ENCODE results near the gene RUNDC1.
"Not testable (repeated sequence)": the region's sequence is repeated elsewhere in the genome, so short reads cannot be mapped to it uniquely, and the experiment has no call there.

RUNDC1 gene

GRCh38 chr17:42975265-42975664 lies 5.1 kb upstream of the RUNDC1 start:
- Histone ChIP-seq H2AFZ (ENCODE audit: low read length) (no peak overlapping the region), H3K4me1 (ENCODE audit: low read length) (peaks cover 9% of the 10 kb centered on the region), H3K4me3 (ENCODE audit: low read length) (no peak overlapping the region), H3F3A (ENCODE audit: insufficient read depth, low read length) (0 out of 2 replicates have a peak, but pooled peaks cover 3% of the 10 kb centered on the region), H3K9me3 (replicated peaks; ENCODE audit: insufficient read depth, low read length) (no peaks in the 10 kb centered on the region), H3K27ac (ENCODE audit: low read length) (no peak overlapping the region), H3K36me3 (replicated peaks; ENCODE audit: insufficient read depth, low read length) (no peaks in the 10 kb centered on the region), H3K4me2 (ENCODE audit: low read depth, low read length) (no peak overlapping the region), H3K9ac (ENCODE audit: low read length) (no peak overlapping the region), H3K79me2 (ENCODE audit: low read length) (no peaks in the 10 kb centered on the region), H3K27me3 (replicated peaks; ENCODE audit: insufficient read depth, low read length) (no peaks in the 10 kb centered on the region), H3K9me2 (replicated peaks; ENCODE audit: insufficient read depth, low read length) (no peaks in the 10 kb centered on the region), H4K20me1 (ENCODE audit: insufficient read depth, low read length) (no peaks in the 10 kb centered on the region)
- TF ChIP-seq EZH2phosphoT487 (IDR thresholded peaks at IDR 0.05; ENCODE audit: low read length) (no peak), EZH2 (optimal IDR thresholded peaks at IDR 0.05; ENCODE audit: low read depth, low read length) (no peak), CTCF (IDR thresholded peaks at IDR 0.05; ENCODE audit: low read length) (no peak)
- no peak for DNase-seq

- not testable (repeated sequence) for H3K27ac ChIP-seq (ENCODE audit: low read length); H3F3A ChIP-seq (ENCODE audit: insufficient read depth, low read length); DNase-seq; H2AFZ ChIP-seq (ENCODE audit: low read length); H3K9me3 ChIP-seq (replicated peaks; ENCODE audit: insufficient read depth, low read length); H3K4me3 ChIP-seq (ENCODE audit: low read length); H3K9me2 ChIP-seq (replicated peaks; ENCODE audit: insufficient read depth, low read length); H3K9ac ChIP-seq (ENCODE audit: low read length); H3K4me1 ChIP-seq (ENCODE audit: low read length); H3K36me3 ChIP-seq (replicated peaks; ENCODE audit: insufficient read depth, low read length); H3K79me2 ChIP-seq (ENCODE audit: low read length); H3K4me2 ChIP-seq (ENCODE audit: low read depth, low read length); H4K20me1 ChIP-seq (ENCODE audit: insufficient read depth, low read length); H3K27me3 ChIP-seq (replicated peaks; ENCODE audit: insufficient read depth, low read length)
Observed at GRCh38 chr17:42975701-42976100, 4.7 kb upstream of the RUNDC1 start.

- H3K79me2 ChIP-seq (ENCODE audit: low read length), result peaks cover 33% of the 10 kb centered on the region
- DNase-seq, result peak; percentile 16
Observed at GRCh38 chr17:42979511-42980273, 673 bp upstream of the RUNDC1 start, which contains the start of gene PTGES3L. Gene PTGES3L, minus strand, starts transcription at chr17:42980080. Its CDS starts 27 bp downstream, at chr17:42980053.

GRCh38 chr17:42980766-42981397 lies 517 bp downstream of the RUNDC1 start:
- Histone ChIP-seq H3K4me3 (ENCODE audit: low read length) (peak overlapping the region; percentile 95), H3K9me3 (replicated peaks; ENCODE audit: insufficient read depth, low read length) (no peaks in the 10 kb centered on the region), H3K4me2 (ENCODE audit: low read depth, low read length) (peak overlapping the region; percentile 97), H3K4me1 (ENCODE audit: low read length) (peaks cover 13% of the 10 kb centered on the region), H3K9me2 (replicated peaks; ENCODE audit: insufficient read depth, low read length) (no peaks in the 10 kb centered on the region), H3K9ac (ENCODE audit: low read length) (peak overlapping the region; percentile 85), H3K36me3 (replicated peaks; ENCODE audit: insufficient read depth, low read length) (no peaks in the 10 kb centered on the region), H3K27ac (ENCODE audit: low read length) (peak overlapping the region; percentile 88), H3K27me3 (replicated peaks; ENCODE audit: insufficient read depth, low read length) (no peaks in the 10 kb centered on the region), H4K20me1 (ENCODE audit: insufficient read depth, low read length) (no peaks in the 10 kb centered on the region), H3K79me2 (ENCODE audit: low read length) (peaks cover 43% of the 10 kb centered on the region), H3F3A (ENCODE audit: insufficient read depth, low read length) (peaks cover 11% of the 10 kb centered on the region), H2AFZ (ENCODE audit: low read length) (peak overlapping the region; percentile 91)
- DNase-seq, result peak; percentile 79
- TF ChIP-seq CTCF (IDR thresholded peaks at IDR 0.05; ENCODE audit: low read length) (peak; percentile 30; the same call in 1 of the 2 replicates), EZH2 (optimal IDR thresholded peaks at IDR 0.05; ENCODE audit: low read depth, low read length) (no peak)

More at GRCh38 chr17:42979511-42980273, 673 bp upstream of the RUNDC1 start, which contains the start of gene PTGES3L:
- Histone ChIP-seq H3K27ac (ENCODE audit: low read length) (peak within 1 kb of the TSS; percentile 88), H3K36me3 (replicated peaks; ENCODE audit: insufficient read depth, low read length) (no peaks in the 10 kb centered on the region), H3K9me3 (replicated peaks; ENCODE audit: insufficient read depth, low read length) (no peaks in the 10 kb centered on the region), H3K4me1 (ENCODE audit: low read length) (peaks cover 13% of the 10 kb centered on the region), H3K4me3 (ENCODE audit: low read length) (peak within 1 kb of the TSS; percentile 95), H4K20me1 (ENCODE audit: insufficient read depth, low read length) (no peaks in the 10 kb centered on the region), H3K9ac (ENCODE audit: low read length) (peak within 1 kb of the TSS; percentile 85), H3K4me2 (ENCODE audit: low read depth, low read length) (peak within 1 kb of the TSS; percentile 97), H3K9me2 (replicated peaks; ENCODE audit: insufficient read depth, low read length) (no peaks in the 10 kb centered on the region), H3K27me3 (replicated peaks; ENCODE audit: insufficient read depth, low read length) (no peaks in the 10 kb centered on the region), H3F3A (ENCODE audit: insufficient read depth, low read length) (peaks cover 11% of the 10 kb centered on the region), H2AFZ (ENCODE audit: low read length) (peak within 1 kb of the TSS; percentile 91)
- TF ChIP-seq EZH2phosphoT487 (IDR thresholded peaks at IDR 0.05; ENCODE audit: low read length), result no peak
